ENCODE data around the gene POLR1H.
"Not testable (repeated sequence)": the region's sequence is repeated elsewhere in the genome, so short reads cannot be mapped to it uniquely, and the experiment has no call there.

POLR1H gene

GRCh38 chr6:30022189-30022588, 38.9 kb upstream of the POLR1H start:
- no peak overlapping the region for H3K27ac ChIP-seq (ENCODE audit: low read length)
- no peak overlapping the region for H3K4me3 ChIP-seq (ENCODE audit: low read length)
- no peaks in the 10 kb centered on the region for H3K79me2 ChIP-seq (ENCODE audit: low read length)
- H3K36me3 ChIP-seq (replicated peaks; ENCODE audit: low read depth, low read length) = no peaks in the 10 kb centered on the region
- H3K9me3 ChIP-seq (ENCODE audit: insufficient read depth, low read length) = no peaks in the 10 kb centered on the region
- H2AFZ ChIP-seq (ENCODE audit: low read depth, low read length) = no peak overlapping the region
- no peak for TF ChIP-seq EZH2phosphoT487 (IDR thresholded peaks at IDR 0.05; ENCODE audit: low read depth)
- H4K20me1 ChIP-seq (ENCODE audit: insufficient read depth, low read length) = no peaks in the 10 kb centered on the region
- peaks cover 12% of the 10 kb centered on the region for H3K4me1 ChIP-seq (ENCODE audit: low read length)
- no peaks in the 10 kb centered on the region for H3K27me3 ChIP-seq (ENCODE audit: low read depth, low read length)
- no peak overlapping the region for H3K9ac ChIP-seq (ENCODE audit: low read length)
- H3K4me2 ChIP-seq (ENCODE audit: low read length) = no peak overlapping the region

GRCh38 chr6:30022712-30023111, 38.4 kb upstream of the POLR1H start:
- not testable (repeated sequence) for H3K9me3 ChIP-seq (ENCODE audit: insufficient read depth, low read length); H3K27me3 ChIP-seq (ENCODE audit: low read depth, low read length); H4K20me1 ChIP-seq (ENCODE audit: insufficient read depth, low read length); H3K9ac ChIP-seq (ENCODE audit: low read length); H3K79me2 ChIP-seq (ENCODE audit: low read length); H3K27ac ChIP-seq (ENCODE audit: low read length); H2AFZ ChIP-seq (ENCODE audit: low read depth, low read length); H3K4me3 ChIP-seq (ENCODE audit: low read length); H3K4me2 ChIP-seq (ENCODE audit: low read length); H3K36me3 ChIP-seq (replicated peaks; ENCODE audit: low read depth, low read length)
- H3K4me1 ChIP-seq (ENCODE audit: low read length) = peaks cover 12% of the 10 kb centered on the region

GRCh38 chr6:30025186-30025585, 35.9 kb upstream of the POLR1H start:
- Histone ChIP-seq H3K9ac (ENCODE audit: low read length) (no peak overlapping the region), H3K4me1 (ENCODE audit: low read length) (peaks cover 9% of the 10 kb centered on the region), H3K27ac (ENCODE audit: low read length) (no peak overlapping the region), H3K27me3 (ENCODE audit: low read depth, low read length) (no peaks in the 10 kb centered on the region), H3K9me3 (ENCODE audit: insufficient read depth, low read length) (no peaks in the 10 kb centered on the region), H2AFZ (ENCODE audit: low read depth, low read length) (no peak overlapping the region), H4K20me1 (ENCODE audit: insufficient read depth, low read length) (no peaks in the 10 kb centered on the region), H3K4me3 (ENCODE audit: low read length) (no peak overlapping the region), H3K36me3 (replicated peaks; ENCODE audit: low read depth, low read length) (no peaks in the 10 kb centered on the region), H3K79me2 (ENCODE audit: low read length) (no peaks in the 10 kb centered on the region), H3K4me2 (ENCODE audit: low read length) (no peak overlapping the region)
- TF ChIP-seq EZH2phosphoT487 (IDR thresholded peaks at IDR 0.05; ENCODE audit: low read depth) = no peak
- TF ChIP-seq CTCF (IDR thresholded peaks at IDR 0.05; ENCODE audit: low read depth, low read length) = no peak

GRCh38 chr6:30029588-30029987, 31.5 kb upstream of the POLR1H start:
- no peak for TF ChIP-seq CTCF (IDR thresholded peaks at IDR 0.05; ENCODE audit: low read depth, low read length)
- TF ChIP-seq EZH2phosphoT487 (IDR thresholded peaks at IDR 0.05; ENCODE audit: low read depth) = no peak
- Histone ChIP-seq H3K27me3 (ENCODE audit: low read depth, low read length) (no peaks in the 10 kb centered on the region), H3K9ac (ENCODE audit: low read length) (no peak overlapping the region), H3K27ac (ENCODE audit: low read length) (no peak overlapping the region), H3K36me3 (replicated peaks; ENCODE audit: low read depth, low read length) (no peaks in the 10 kb centered on the region), H2AFZ (ENCODE audit: low read depth, low read length) (no peak overlapping the region), H4K20me1 (ENCODE audit: insufficient read depth, low read length) (no peaks in the 10 kb centered on the region), H3K4me2 (ENCODE audit: low read length) (no peak overlapping the region), H3K79me2 (ENCODE audit: low read length) (no peaks in the 10 kb centered on the region), H3K4me1 (ENCODE audit: low read length) (no peaks in the 10 kb centered on the region), H3K4me3 (ENCODE audit: low read length) (no peak overlapping the region), H3K9me3 (ENCODE audit: insufficient read depth, low read length) (no peaks in the 10 kb centered on the region)

GRCh38 chr6:30031381-30031780, 29.7 kb upstream of the POLR1H start:
- TF ChIP-seq EZH2phosphoT487 (IDR thresholded peaks at IDR 0.05; ENCODE audit: low read depth) (no peak), CTCF (IDR thresholded peaks at IDR 0.05; ENCODE audit: low read depth, low read length) (no peak)
- H3K36me3 ChIP-seq (replicated peaks; ENCODE audit: low read depth, low read length) = no peaks in the 10 kb centered on the region
- H3K79me2 ChIP-seq (ENCODE audit: low read length) = no peaks in the 10 kb centered on the region

GRCh38 chr6:30033440-30033839, 27.6 kb upstream of the POLR1H start:
- not testable (repeated sequence) for H3K9ac ChIP-seq (ENCODE audit: low read length); H3K4me2 ChIP-seq (ENCODE audit: low read length); H3K4me3 ChIP-seq (ENCODE audit: low read length); H3K79me2 ChIP-seq (ENCODE audit: low read length); H2AFZ ChIP-seq (ENCODE audit: low read depth, low read length); H3K27ac ChIP-seq (ENCODE audit: low read length); H3K36me3 ChIP-seq (replicated peaks; ENCODE audit: low read depth, low read length); H3K9me3 ChIP-seq (ENCODE audit: insufficient read depth, low read length); H3K4me1 ChIP-seq (ENCODE audit: low read length); H3K27me3 ChIP-seq (ENCODE audit: low read depth, low read length); H4K20me1 ChIP-seq (ENCODE audit: insufficient read depth, low read length)

More at GRCh38 chr6:30031381-30031780, 29.7 kb upstream of the POLR1H start:
- Histone ChIP-seq H3K9me3 (ENCODE audit: insufficient read depth, low read length) (no peaks in the 10 kb centered on the region), H3K9ac (ENCODE audit: low read length) (no peak overlapping the region), H3K27ac (ENCODE audit: low read length) (no peak overlapping the region), H2AFZ (ENCODE audit: low read depth, low read length) (no peak overlapping the region), H3K4me3 (ENCODE audit: low read length) (no peak overlapping the region), H3K27me3 (ENCODE audit: low read depth, low read length) (no peaks in the 10 kb centered on the region), H3K4me2 (ENCODE audit: low read length) (no peak overlapping the region), H4K20me1 (ENCODE audit: insufficient read depth, low read length) (no peaks in the 10 kb centered on the region), H3K4me1 (ENCODE audit: low read length) (no peaks in the 10 kb centered on the region)
